ENCODE data around the gene CD6. TPM values are rescaled to one million over a fixed set of nuclear protein-coding genes. Genes with fewer than 3 reads are reported as not detected.

The CD6 gene
- total RNA-seq, 1 experiment from 2014 or later: not detected

- no peak overlapping the region; a peak in 1 of 5 replicates for H3K4me3 Mint-ChIP-seq
- Histone ChIP-seq H2BK120ac (ENCODE audit: low read depth, low read length, poor library complexity, severe bottlenecking) (no peak overlapping the region), H3K4me1 (ENCODE audit: insufficient read depth, low read length) (no peaks in the 10 kb centered on the region), H4K91ac (ENCODE audit: insufficient read length, low read depth, low read length) (no peak overlapping the region), H3K14ac (ENCODE audit: insufficient read depth, low read length) (no peak overlapping the region), H4K5ac (ENCODE audit: insufficient read length, low read depth, low read length) (no peak overlapping the region), H3K18ac (ENCODE audit: insufficient read length, low read depth, low read length) (no peak overlapping the region), H3K27ac (ENCODE audit: insufficient read length, low read depth, low read length) (no peak overlapping the region), H3K4me2 (ENCODE audit: insufficient read depth, insufficient read length, low read length) (no peak overlapping the region), H3K4ac (ENCODE audit: low read depth, low read length) (no peak overlapping the region), H4K8ac (replicated peaks; ENCODE audit: insufficient read length, low read depth, low read length) (no peak overlapping the region), H3K56ac (ENCODE audit: insufficient read length, low read depth, low read length) (no peak overlapping the region), H3K79me1 (ENCODE audit: insufficient read depth, low read depth, low read length, poor library complexity, severe bottlenecking) (no peaks in the 10 kb centered on the region), H4K20me1 (ENCODE audit: control insufficient read depth, insufficient read depth, insufficient read length) (no peaks in the 10 kb centered on the region), H3K23ac (ENCODE audit: insufficient read length, low read depth, low read length) (no peak overlapping the region), H2BK5ac (ENCODE audit: insufficient read length, low read length) (no peak overlapping the region), H3K23me2 (ENCODE audit: insufficient read length, low read depth, low read length, poor library complexity, severe bottlenecking) (no peaks in the 10 kb centered on the region), H3K27me3 (ENCODE audit: insufficient read depth, low read length) (no peaks in the 10 kb centered on the region), H2BK12ac (ENCODE audit: insufficient read length, low read depth, low read length) (no peak overlapping the region), H2AK5ac (ENCODE audit: insufficient read length, low read length) (no peak overlapping the region), H2AFZ (ENCODE audit: low read length) (no peak overlapping the region), H3T11ph (ENCODE audit: low read length) (no peak overlapping the region), H3K9ac (ENCODE audit: extremely low read depth, insufficient read length, low read length) (no peak overlapping the region), H2BK15ac (ENCODE audit: low read depth, low read length) (no peak overlapping the region), H3K79me2 (ENCODE audit: insufficient read depth, low read length) (no peaks in the 10 kb centered on the region), H3K9me3 (ENCODE audit: control insufficient read depth, low read depth, low read length) (no peaks in the 10 kb centered on the region), H2BK20ac (ENCODE audit: low read depth, low read length, poor library complexity, severe bottlenecking) (no peak overlapping the region)
- no peaks in the 10 kb centered on the region; a peak in 1 of 5 replicates for H3K9me3 Mint-ChIP-seq
- DNase-seq: no peak
- H3K36me3 Mint-ChIP-seq (ENCODE audit: insufficient read depth in 1 of 3, low read depth in 3 of 3): peaks cover 0 to 9% (median 2%) of the 10 kb centered on the region in 3 experiments; a peak in 5 of 7 replicates
- no peak overlapping the region for H3K27ac Mint-ChIP-seq
- peaks cover 4% of the 10 kb centered on the region for H3K27me3 Mint-ChIP-seq (ENCODE audit: low read depth)
- H3K4me1 Mint-ChIP-seq: peaks cover 23 to 24% of the 10 kb centered on the region in 2 experiments
- WGBS (ENCODE audit: extremely low coverage, insufficient read length, low lambda C conversion rate): no CpG with 5 or more reads among the region's 9 CpGs
- no peak for TF ChIP-seq CTCF (conservative IDR thresholded peaks at IDR 0.05)
These were observed 28.4 kb upstream of the CD6 start for GRCh38 chr11:60942970-60943565.

All from H9 (cell line).